H1 (cell line): ENCODE data around the gene C5AR1. TPM values are rescaled to one million over a fixed set of nuclear protein-coding genes. Genes with fewer than 3 reads are reported as not detected.

ENCODE experiments used
- CTCF ChIA-PET: fragments of 300-600 bp; sonication (Branson Sonifier 250); formaldehyde crosslinking; loops from one replicate; lab custom pipeline; 2021; ENCODE audit not compliant: partially characterized antibody; lab: Charles Lee
- POLR2A ChIA-PET: fragments of 300-600 bp; sonication (Branson Sonifier 250); formaldehyde crosslinking; loops from one replicate; lab custom pipeline; 2021; ENCODE audit warnings: inconsistent platforms; ENCODE audit not compliant: partially characterized antibody; lab: Charles Lee
- DNase-seq, 2 experiments: peaks; one replicate each; pipeline versions ENCODE4 v3.0.0 to v3.0.0-alpha.2; 2010 to 2022; ENCODE audit warnings: low spot score in 2 of 2, low read depth in 1 of 2, mixed read lengths in 1 of 2
- FAIRE-seq: peaks from 2 replicates; lab custom pipeline; 2011; peaks lifted over from hg19 to GRCh38; lab: Jason Lieb, UNC
- H2AFZ ChIP-seq: 2 replicates; pipeline ENCODE4 v1.8.1; 2012; ENCODE audit warnings: low read length, inconsistent platforms
- H2AK5ac ChIP-seq: 2 replicates; pipeline ENCODE4 v1.6.1; 2013; ENCODE audit warnings: low read depth, low read length
- H2BK120ac ChIP-seq: replicated peaks from 2 replicates; pipeline ENCODE3; 2013; ENCODE audit warnings: low read depth, low read length, inconsistent platforms
- H2BK12ac ChIP-seq: 2 replicates; pipeline ENCODE4 v1.6.1; 2013; ENCODE audit warnings: low read depth, low read length
- H2BK15ac ChIP-seq: 2 replicates; pipeline ENCODE4 v1.6.1; 2013; ENCODE audit warnings: low read length
- H2BK20ac ChIP-seq: 2 replicates; pipeline ENCODE4 v1.6.1; 2013; ENCODE audit warnings: low read length
- H2BK5ac ChIP-seq: 2 replicates; pipeline ENCODE4 v1.6.1; 2013; ENCODE audit warnings: low read depth, low read length
- H3K14ac ChIP-seq: 2 replicates; pipeline ENCODE4 v1.6.1; 2013; ENCODE audit warnings: inconsistent platforms; ENCODE audit not compliant: insufficient read length
- H3K18ac ChIP-seq: 2 replicates; pipeline ENCODE4 v1.6.1; 2013; ENCODE audit warnings: low read length; ENCODE audit errors: extremely low read depth
- H3K23ac ChIP-seq: 2 replicates; pipeline ENCODE4 v1.6.1; 2013; ENCODE audit warnings: inconsistent platforms; ENCODE audit not compliant: insufficient read length
- H3K23me2 ChIP-seq: 2 replicates; pipeline ENCODE4 v1.6.1; 2013; ENCODE audit warnings: low read depth, low read length
- H3K27ac ChIP-seq: 2 replicates; pipeline ENCODE4 v1.6.1; 2011; ENCODE audit warnings: low read depth, low read length, inconsistent platforms
- H3K27me3 ChIP-seq, 4 experiments: replicated peaks in 1 of 4; 1 replicate in 1 of 4; 2 replicates in 3 of 4; pipeline versions ENCODE4 v1.6.1 to v1.8.1; 2011 to 2013; ENCODE audit warnings: low read length in 3 of 4, mild to moderate bottlenecking in 3 of 4, inconsistent platforms in 2 of 4, mixed read lengths in 2 of 4, moderate library complexity in 1 of 4; ENCODE audit not compliant: control insufficient read depth in 3 of 4, insufficient read depth in 3 of 4; ENCODE audit errors: extremely low read depth in 1 of 4
- H3K36me3 ChIP-seq, 4 experiments: 2 replicates each; pipeline versions ENCODE4 v1.6.1 to v1.8.1; 2011 to 2013; ENCODE audit warnings: mild to moderate bottlenecking in 4 of 4, low read length in 3 of 4, moderate library complexity in 2 of 4, control low read depth in 1 of 4, inconsistent platforms in 1 of 4; ENCODE audit not compliant: insufficient read depth in 4 of 4, control insufficient read depth in 2 of 4
- H3K4ac ChIP-seq: replicated peaks from 2 replicates; pipeline ENCODE3; 2013; ENCODE audit warnings: low read length, low read depth, mixed read lengths, inconsistent platforms; ENCODE audit not compliant: insufficient read length
- H3K4me1 ChIP-seq, 4 experiments: replicated peaks in 1 of 4; 1 replicate in 1 of 4; 2 replicates in 3 of 4; pipeline versions ENCODE4 v1.6.1 to v1.8.1; 2011 to 2013; ENCODE audit warnings: low read length in 3 of 4, inconsistent platforms in 2 of 4, mixed read lengths in 1 of 4; ENCODE audit not compliant: insufficient read depth in 4 of 4, control insufficient read depth in 3 of 4
- H3K4me2 ChIP-seq, 2 experiments: 2 replicates each; pipeline versions ENCODE4 v1.6.1 to v1.8.1; 2011 to 2013; ENCODE audit warnings: low read depth in 2 of 2, low read length in 2 of 2, control low read depth in 1 of 2, inconsistent platforms in 1 of 2, mild to moderate bottlenecking in 1 of 2; ENCODE audit not compliant: insufficient read depth in 1 of 2
- H3K4me3 ChIP-seq, 4 experiments: fragments of 200-600, 300-600 bp in 1 of 4; sonication (generic), shearing (Covaris generic), sonication (Bioruptor Twin) in 1 of 4; 2 replicates each; pipeline versions ENCODE4 v1.5.1 to v1.8.1; 2011 to 2016; ENCODE audit warnings: low read length in 4 of 4, low read depth in 3 of 4, control low read depth in 2 of 4, inconsistent platforms in 2 of 4, mild to moderate bottlenecking in 2 of 4, mixed read lengths in 1 of 4, moderate library complexity in 1 of 4; ENCODE audit not compliant: insufficient read depth in 2 of 4; ENCODE audit errors: extremely low read depth in 1 of 4
- H3K56ac ChIP-seq: replicated peaks from 2 replicates; pipeline ENCODE3; 2013; ENCODE audit warnings: low read depth, mild to moderate bottlenecking, mixed read lengths, low read length, inconsistent platforms; ENCODE audit not compliant: insufficient read length
- H3K79me1 ChIP-seq: 2 replicates; pipeline ENCODE4 v1.6.1; 2013; ENCODE audit warnings: low read depth, low read length, control low read depth
- H3K79me2 ChIP-seq, 2 experiments: 2 replicates each; pipeline versions ENCODE4 v1.6.1 to v1.8.1; 2012 to 2013; ENCODE audit warnings: low read length in 2 of 2, mild to moderate bottlenecking in 2 of 2, inconsistent platforms in 1 of 2; ENCODE audit not compliant: insufficient read depth in 2 of 2, control insufficient read depth in 1 of 2
- H3K9ac ChIP-seq, 4 experiments: replicated peaks in 1 of 4; 1 replicate in 1 of 4; 2 replicates in 3 of 4; pipeline versions ENCODE4 v1.6.1 to v1.8.1; 2011 to 2013; ENCODE audit warnings: low read depth in 3 of 4, low read length in 3 of 4, control low read depth in 2 of 4, mild to moderate bottlenecking in 2 of 4, moderate library complexity in 2 of 4, inconsistent platforms in 1 of 4; ENCODE audit errors: extremely low read depth in 1 of 4
- H3K9me3 ChIP-seq, 2 experiments: 2 replicates each; pipeline versions ENCODE4 v1.6.1 to v1.8.1; 2012 to 2013; ENCODE audit warnings: mild to moderate bottlenecking in 2 of 2, moderate library complexity in 2 of 2, control low read depth in 1 of 2, inconsistent platforms in 1 of 2, low read depth in 1 of 2, low read length in 1 of 2, mixed read lengths in 1 of 2; ENCODE audit not compliant: insufficient read depth in 2 of 2
- H4K20me1 ChIP-seq, 2 experiments: replicated peaks in 1 of 2; 2 replicates each; pipeline versions ENCODE3 to v1.8.1; 2011 to 2013; ENCODE audit warnings: inconsistent platforms in 2 of 2, low read length in 2 of 2, mild to moderate bottlenecking in 1 of 2; ENCODE audit not compliant: insufficient read depth in 2 of 2, control insufficient read depth in 1 of 2
- H4K5ac ChIP-seq: 2 replicates; pipeline ENCODE4 v1.6.1; 2013; ENCODE audit warnings: low read length, low read depth, mixed read lengths, inconsistent platforms; ENCODE audit not compliant: insufficient read length
- H4K8ac ChIP-seq: 2 replicates; pipeline ENCODE4 v1.8.0; 2013; ENCODE audit warnings: mild to moderate bottlenecking, moderate library complexity, low read length, inconsistent platforms; ENCODE audit not compliant: insufficient read depth; ENCODE audit errors: extremely low read depth
- H4K91ac ChIP-seq: replicated peaks from 2 replicates; pipeline ENCODE3; 2013; ENCODE audit warnings: low read length, mixed read lengths, inconsistent platforms; ENCODE audit not compliant: insufficient read length
- BACH1 ChIP-seq: IDR thresholded peaks from 2 replicates; pipeline ENCODE4 v1.6.1; 2012; ENCODE audit warnings: low read length, improper control_type of control experiment
- BCL11A ChIP-seq, 2 experiments: IDR thresholded peaks; one replicate each; pipeline ENCODE4 v1.6.1; 2011; ENCODE audit warnings: low read depth in 2 of 2, low read length in 2 of 2, mild to moderate bottlenecking in 2 of 2
- CHD2 ChIP-seq: IDR thresholded peaks from 2 replicates; pipeline ENCODE4 v1.6.1; 2012; ENCODE audit warnings: low read length, improper control_type of control experiment
- E2F6 ChIP-seq: IDR thresholded peaks from 2 replicates; pipeline ENCODE4 v1.6.1; 2012; ENCODE audit warnings: inconsistent platforms
- EP300 ChIP-seq, 2 experiments: IDR thresholded peaks; 1 replicate in 1 of 2; 2 replicates in 1 of 2; pipeline ENCODE4 v1.6.1; 2011 to 2012; ENCODE audit warnings: low read depth in 2 of 2, low read length in 2 of 2, mild to moderate bottlenecking in 2 of 2, borderline replicate concordance in 1 of 2, inconsistent platforms in 1 of 2, moderate library complexity in 1 of 2
- MAFK ChIP-seq: IDR thresholded peaks from 2 replicates; pipeline ENCODE4 v1.6.1; 2012; ENCODE audit warnings: low read depth, mild to moderate bottlenecking, improper control_type of control experiment, low read length
- POLR2A ChIP-seq, 2 experiments: IDR thresholded peaks; 1 replicate in 1 of 2; 2 replicates in 1 of 2; pipeline ENCODE4 v1.6.1; 2011; ENCODE audit warnings: low read depth in 2 of 2, low read length in 2 of 2, mild to moderate bottlenecking in 2 of 2; ENCODE audit errors: control extremely low read depth in 1 of 2
- RFX5 ChIP-seq: IDR thresholded peaks from 2 replicates; pipeline ENCODE4 v1.6.1; 2011; ENCODE audit warnings: low read depth, low read length, improper control_type of control experiment, borderline replicate concordance
- SIN3A ChIP-seq, 2 experiments: IDR thresholded peaks in 1 of 2; conservative IDR thresholded peaks in 1 of 2; 2 replicates each; pipeline ENCODE4 v1.6.1; 2011 to 2012; ENCODE audit warnings: low read length in 2 of 2, improper control_type of control experiment in 1 of 2, low read depth in 1 of 2, mild to moderate bottlenecking in 1 of 2
- SIRT6 ChIP-seq: IDR thresholded peaks from one replicate; pipeline ENCODE4 v1.7.1; 2012; ENCODE audit warnings: low read length, inconsistent platforms
- SP1 ChIP-seq: IDR thresholded peaks from 2 replicates; pipeline ENCODE4 v1.6.1; 2011; ENCODE audit warnings: low read depth, low read length
- SP2 ChIP-seq: IDR thresholded peaks from 2 replicates; pipeline ENCODE4 v1.6.1; 2012; ENCODE audit warnings: mild to moderate bottlenecking, low read length, inconsistent platforms
- SUZ12 ChIP-seq: fragments of 200-600 bp; sonication (generic); IDR thresholded peaks from 2 replicates; pipeline ENCODE4 v1.6.1; 2012; ENCODE audit warnings: mild to moderate bottlenecking, inconsistent platforms, low read length, moderate library complexity, mixed read lengths
- WGBS, 2 experiments: shearing (Covaris generic) in 1 of 2; methylation state at CpG; one replicate each; pipeline versions ENCODE4 v1.1.6 to v1.1.7; 2013 to 2015; ENCODE audit warnings: low lambda C conversion rate in 2 of 2, mixed read lengths in 2 of 2, inconsistent platforms in 1 of 2, low coverage in 1 of 2, missing lambda C conversion rate in 1 of 2; ENCODE audit not compliant: insufficient replicate concordance in 2 of 2, insufficient coverage in 1 of 2, insufficient read length in 1 of 2; ENCODE audit errors: extremely low coverage in 1 of 2, missing lambda C conversion rate in 1 of 2; 5-methylcytosine and 5-hydroxymethylcytosine counted together
- polyA plus RNA-seq, 7 experiments: library from polyadenylated mRNA; depleted of rRNA in 3 of 7; stranded (reverse) in 5 of 7; unstranded in 2 of 7; fragments of >200 nt in 5 of 7; fragments of 200-250 nt in 2 of 7; gene quantifications; 1 replicate in 5 of 7; 2 replicates in 1 of 7; 4 replicates in 1 of 7; pipeline versions ENCODE4 v1.2.1 to v1.2.3, GENCODE V29; 2011 to 2013; ENCODE audit warnings: missing spikeins in 2 of 7, mixed read lengths in 2 of 7
- total RNA-seq: library from RNA; stranded (reverse); fragmentation: NEBNext Ultra II Directional; extraction: Animal tissue kit (Norgen Biotek cat#: 25700); gene quantifications from 2 replicates; pipeline ENCODE4 v1.2.1, GENCODE V29; 2021

Gene C5AR1
- total and polyA plus RNA-seq, 2 of the 8 experiments (the other 6 are each of a cell fraction or from before 2014, with no cell fraction given), result 0.20 TPM; not detected in 1

- Histone ChIP-seq H3K27me3 (no peaks in the 10 kb centered on the region; a peak in 2 of 7 replicates), H3K79me1 (no peaks in the 10 kb centered on the region), H3K4me3 (no peak overlapping the region), H3K4ac (no peak overlapping the region), H3K9me3 (no peaks in the 10 kb centered on the region), H3K56ac (no peak overlapping the region), H3K4me1 (peaks cover 0 to 3% (median 0%) of the 10 kb centered on the region in 4 experiments; a peak in 1 of 7 replicates), H2BK20ac (no peak overlapping the region), H2BK12ac (no peak overlapping the region), H2BK15ac (no peak overlapping the region), H4K20me1 (no peaks in the 10 kb centered on the region), H3K23ac (no peak overlapping the region), H4K91ac (no peak overlapping the region), H3K18ac (no peak overlapping the region), H3K9ac (no peak overlapping the region), H3K23me2 (no peaks in the 10 kb centered on the region), H3K79me2 (no peaks in the 10 kb centered on the region), H4K5ac (no peak overlapping the region), H2BK120ac (no peak overlapping the region), H4K8ac (peak overlapping the region; percentile 79), H2AFZ (0 out of 2 replicates have a peak overlapping the region, but pooled peaks have one; percentile 9), H2BK5ac (no peak overlapping the region), H3K27ac (no peak overlapping the region), H2AK5ac (no peak overlapping the region), H3K14ac (no peak overlapping the region), H3K36me3 (no peaks in the 10 kb centered on the region), H3K4me2 (no peak overlapping the region)
- CTCF ChIA-PET, result interaction anchor here (1.0 to 3.3 kb wide), 6 partner anchors 10 to 112 kb away, joined by 3 to 23 read pairs (median 3); no protein-coding TSS in a partner anchor
- DNase-seq (no peak), FAIRE-seq (no peak)
- POLR2A ChIA-PET, result interaction anchor here (1.7 kb wide), 1 partner anchor 94 kb away, joined by 4 read pairs; the partner anchor contains the start of gene MEIS3
- WGBS, 2 experiments, result 82% methylated on average over 9 of the region's 9 CpGs; no CpG with 5 or more reads in 1 of the 2 experiments
- TF ChIP-seq E2F6 (no peak), CHD2 (no peak), EP300 (IDR thresholded peaks at IDR 0.05; ENCODE audit: borderline replicate concordance in 1 of 2, low read depth in 2 of 2, low read length in 2 of 2) (no peak), SUZ12 (no peak), RFX5 (no peak), BCL11A (IDR thresholded peaks at IDR 0.05; ENCODE audit: low read depth in 2 of 2, low read length in 2 of 2) (no peak), SIRT6 (no peak), BACH1 (no peak), SP2 (no peak), SIN3A (conservative IDR thresholded peaks at IDR 0.05 in 1 of 2, IDR thresholded peaks at IDR 0.05 in 1 of 2; ENCODE audit: low read depth in 1 of 2, low read length in 2 of 2) (no peak), SP1 (no peak), MAFK (no peak), POLR2A (IDR thresholded peaks at IDR 0.05; ENCODE audit: control extremely low read depth in 1 of 2, low read depth in 2 of 2, low read length in 2 of 2) (no peak)
Observed at GRCh38 chr19:47324502-47324901, 14.8 kb downstream of the C5AR1 start.
